Stimulated activated CD4-positive, alpha-beta T cell treated with anti-CD3 and anti-CD28 coated beads, Interleukin-12 subunit alpha, Interleukin-12 subunit beta, amount 100 ng/mL, for 48 hours (primary cell): ENCODE measurements around the gene REPS2.

Source experiments
- DNase-seq, 3 donors: peaks; one replicate each; pipeline ENCODE4 v3.0.0-alpha.2; 2020; ENCODE audit warnings: low read depth in 2 of 3, low spot score in 1 of 3

Gene REPS2

DNA sequence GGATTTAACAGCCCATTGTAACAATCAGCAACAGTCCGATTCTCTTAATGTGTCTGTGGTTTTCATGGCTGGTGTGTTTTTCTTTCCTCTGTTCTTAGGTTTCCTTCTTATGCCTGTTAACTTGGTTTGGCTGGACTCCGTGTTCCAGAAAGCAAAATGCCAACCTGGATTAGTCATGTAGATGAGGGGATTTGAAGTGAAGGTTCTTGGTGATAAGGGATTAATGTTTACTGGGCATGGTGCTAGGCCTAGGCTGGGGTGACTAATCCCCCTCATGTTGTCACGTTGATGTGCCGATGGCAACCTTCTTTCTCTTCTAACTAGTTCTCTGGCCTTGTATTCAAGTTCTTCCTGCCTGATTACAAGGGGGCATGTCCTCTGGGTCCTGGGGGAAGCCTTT is 85.9 kb downstream of the REPS2 start:
- DNase-seq: no peak

DNA sequence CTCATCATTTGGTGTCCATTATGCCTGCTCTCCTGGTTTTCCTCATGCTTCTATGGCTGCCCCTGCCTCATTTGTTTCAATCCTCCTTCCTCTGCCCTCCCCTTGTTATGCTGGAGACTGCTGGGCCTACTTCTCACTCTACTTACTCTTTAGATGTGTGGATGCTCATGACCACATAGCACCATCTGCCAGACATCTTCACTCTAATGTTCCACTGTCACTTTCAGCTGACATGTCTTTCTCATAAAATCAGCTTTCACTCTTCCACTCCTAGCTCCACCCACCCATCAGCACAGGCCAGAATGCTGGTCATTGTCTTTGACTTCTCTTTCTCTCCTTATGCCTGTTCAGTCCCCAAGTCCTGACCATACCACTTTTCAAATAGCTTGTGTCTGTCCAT is 86.8 kb downstream of the REPS2 start:
- DNase-seq: no peak

- DNase-seq: no peak
These were observed 88.7 kb downstream of the REPS2 start for GRCh38 chrX:17035111-17035510.

GRCh38 chrX:17036171-17036961 is 89.9 kb downstream of the REPS2 start:
- no peak for DNase-seq

GRCh38 chrX:17038277-17038676 is 91.8 kb downstream of the REPS2 start:
- no peak for DNase-seq

DNA sequence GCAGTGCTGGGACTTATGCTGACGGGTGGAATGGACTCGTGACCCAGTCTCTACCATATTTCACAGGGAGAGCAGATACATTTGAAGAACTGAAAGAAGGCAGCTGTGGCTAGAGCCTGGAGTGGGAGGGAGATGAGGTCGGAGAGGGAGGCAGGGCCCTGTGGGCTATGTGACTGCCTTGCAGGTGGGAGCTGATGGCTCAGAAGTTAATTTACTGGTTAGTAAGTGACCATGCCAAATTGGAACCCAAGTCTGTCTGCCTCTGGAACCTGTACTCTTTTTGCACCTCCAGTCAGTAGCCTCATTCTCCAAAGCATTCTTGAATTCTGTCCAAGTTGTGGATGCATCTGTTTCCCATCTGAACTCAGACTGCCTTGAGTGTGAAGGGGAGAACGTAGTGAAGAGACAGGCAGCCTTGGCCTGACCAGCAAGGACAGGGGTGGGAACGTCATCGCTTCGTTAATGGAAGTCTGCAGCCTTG is 92.3 kb downstream of the REPS2 start:
- no peak for DNase-seq

DNA sequence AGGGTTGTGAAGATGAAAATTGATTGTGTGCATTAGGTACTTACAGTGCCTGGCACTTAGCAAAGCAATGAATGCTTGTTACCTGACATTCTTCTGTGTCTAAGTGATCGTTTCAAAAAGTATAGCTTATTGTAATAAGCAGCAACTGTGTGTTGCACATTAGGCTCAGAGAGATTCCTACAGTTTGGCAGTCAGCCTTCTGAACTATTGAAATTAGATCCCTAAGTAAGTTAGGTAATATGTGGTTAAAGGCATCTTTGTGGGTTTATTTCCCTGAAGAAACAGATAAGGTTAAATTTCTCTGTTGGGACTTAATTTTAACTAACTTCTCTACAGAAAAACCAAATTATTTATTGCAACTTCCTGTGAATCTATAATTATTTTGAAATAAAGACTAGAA is 93.4 kb downstream of the REPS2 start:
- DNase-seq: no peak

- DNase-seq: no peak
These were observed 94.3 kb downstream of the REPS2 start for GRCh38 chrX:17040711-17041110.

GRCh38 chrX:17042037-17042436 is 95.6 kb downstream of the REPS2 start:
- DNase-seq: no peak

GRCh38 chrX:17046478-17047097 is 100.1 kb downstream of the REPS2 start:
- DNase-seq: peak; percentile 15 to 46 (median 16)

GRCh38 chrX:17047224-17047623 is 100.8 kb downstream of the REPS2 start:
- no peak for DNase-seq

- no peak for DNase-seq
These were observed 105.8 kb downstream of the REPS2 start for GRCh38 chrX:17052210-17052609.

GRCh38 chrX:17052793-17053192 is 106.3 kb downstream of the REPS2 start:
- no peak for DNase-seq

GRCh38 chrX:17053502-17053901 is 107.0 kb downstream of the REPS2 start:
- no peak for DNase-seq

GRCh38 chrX:17056868-17057608 is 110.6 kb downstream of the REPS2 start:
- DNase-seq: no peak

DNA sequence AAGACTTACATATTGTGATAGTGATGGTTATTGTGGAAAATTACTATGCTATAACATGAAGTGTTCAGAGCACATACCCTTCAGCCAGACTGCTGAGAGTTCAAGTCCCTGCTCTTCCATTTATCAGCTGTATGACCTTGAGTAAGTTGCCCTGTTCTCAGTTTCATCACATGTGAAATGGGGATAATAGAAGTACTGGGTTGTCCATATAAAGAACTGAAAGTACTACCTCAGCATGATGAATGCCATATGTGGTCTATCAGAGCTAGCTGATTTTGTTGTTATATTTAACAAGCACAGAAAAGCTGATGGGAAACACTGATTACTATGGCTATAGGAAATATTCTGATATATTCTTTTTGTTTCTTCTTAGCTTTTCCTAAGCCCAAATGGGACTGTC is 115.6 kb downstream of the REPS2 start:
- DNase-seq: no peak

GRCh38 chrX:17065100-17065499 is 118.6 kb downstream of the REPS2 start:
- no peak for DNase-seq

- DNase-seq: no peak
These were observed 121.1 kb downstream of the REPS2 start for GRCh38 chrX:17067534-17067933.

GRCh38 chrX:17072301-17072700 is 125.8 kb downstream of the REPS2 start:
- no peak for DNase-seq

GRCh38 chrX:17072721-17073230 is 126.3 kb downstream of the REPS2 start:
- no peak for DNase-seq

GRCh38 chrX:17075004-17075403 is 128.5 kb downstream of the REPS2 start:
- DNase-seq: no peak

DNA sequence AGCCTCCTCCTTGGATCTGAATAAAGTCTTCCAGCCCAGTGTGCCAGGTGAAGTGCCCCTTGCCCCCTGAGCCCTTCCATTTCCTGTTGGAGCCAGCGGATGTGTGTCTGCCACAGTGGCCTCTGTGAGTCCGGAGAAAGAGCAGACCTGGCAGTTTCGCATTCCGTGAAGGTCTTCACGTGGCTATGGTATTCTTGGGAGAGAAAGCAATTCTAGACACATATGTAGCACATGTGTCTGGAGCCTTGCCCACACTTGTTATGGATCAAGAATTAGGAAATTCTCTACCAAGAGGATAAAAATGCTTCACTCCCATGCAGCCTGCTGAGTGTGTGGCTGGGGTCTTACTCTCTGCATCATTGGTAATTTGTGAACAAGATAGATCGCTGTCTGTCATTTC is 130.9 kb downstream of the REPS2 start:
- no peak for DNase-seq
